ENCODE results near the gene NOTUM. TPM values are rescaled to one million over a fixed set of nuclear protein-coding genes. Genes with fewer than 3 reads are reported as not detected.
A peak's percentile ranks its signal among the peaks of the same experiment; 100 is the strongest.

Gene NOTUM
- total and polyA plus RNA-seq, 9 of the 15 experiments (the other 6 are each of a cell fraction or from before 2014, with no cell fraction given): 0.03 to 14.0 (median 4.1) TPM

- TF ChIP-seq, protein P1, sequence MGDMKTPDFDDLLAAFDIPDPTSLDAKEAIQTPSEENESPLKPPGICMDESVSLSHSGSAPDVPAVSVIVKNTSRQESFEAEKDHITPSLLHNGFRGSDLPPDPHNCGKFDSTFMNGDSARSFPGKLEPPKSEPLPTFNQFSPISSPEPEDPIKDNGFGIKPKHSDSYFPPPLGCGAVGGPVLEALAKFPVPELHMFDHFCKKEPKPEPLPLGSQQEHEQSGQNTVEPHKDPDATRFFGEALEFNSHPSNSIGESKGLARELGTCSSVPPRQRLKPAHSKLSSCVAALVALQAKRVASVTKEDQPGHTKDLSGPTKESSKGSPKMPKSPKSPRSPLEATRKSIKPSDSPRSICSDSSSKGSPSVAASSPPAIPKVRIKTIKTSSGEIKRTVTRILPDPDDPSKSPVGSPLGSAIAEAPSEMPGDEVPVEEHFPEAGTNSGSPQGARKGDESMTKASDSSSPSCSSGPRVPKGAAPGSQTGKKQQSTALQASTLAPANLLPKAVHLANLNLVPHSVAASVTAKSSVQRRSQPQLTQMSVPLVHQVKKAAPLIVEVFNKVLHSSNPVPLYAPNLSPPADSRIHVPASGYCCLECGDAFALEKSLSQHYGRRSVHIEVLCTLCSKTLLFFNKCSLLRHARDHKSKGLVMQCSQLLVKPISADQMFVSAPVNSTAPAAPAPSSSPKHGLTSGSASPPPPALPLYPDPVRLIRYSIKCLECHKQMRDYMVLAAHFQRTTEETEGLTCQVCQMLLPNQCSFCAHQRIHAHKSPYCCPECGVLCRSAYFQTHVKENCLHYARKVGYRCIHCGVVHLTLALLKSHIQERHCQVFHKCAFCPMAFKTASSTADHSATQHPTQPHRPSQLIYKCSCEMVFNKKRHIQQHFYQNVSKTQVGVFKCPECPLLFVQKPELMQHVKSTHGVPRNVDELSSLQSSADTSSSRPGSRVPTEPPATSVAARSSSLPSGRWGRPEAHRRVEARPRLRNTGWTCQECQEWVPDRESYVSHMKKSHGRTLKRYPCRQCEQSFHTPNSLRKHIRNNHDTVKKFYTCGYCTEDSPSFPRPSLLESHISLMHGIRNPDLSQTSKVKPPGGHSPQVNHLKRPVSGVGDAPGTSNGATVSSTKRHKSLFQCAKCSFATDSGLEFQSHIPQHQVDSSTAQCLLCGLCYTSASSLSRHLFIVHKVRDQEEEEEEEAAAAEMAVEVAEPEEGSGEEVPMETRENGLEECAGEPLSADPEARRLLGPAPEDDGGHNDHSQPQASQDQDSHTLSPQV (IDR thresholded peaks at IDR 0.05): 0 out of 2 replicates have a peak, but pooled peaks have one; percentile 67
- peak; percentile 90 for TF ChIP-seq ELF1 (tag; IDR thresholded peaks at IDR 0.05)
- TF ChIP-seq LARP7 (IDR thresholded peaks at IDR 0.05): no peak
- 0 out of 2 replicates have a peak, but pooled peaks have one; percentile 24 for TF ChIP-seq ZNF76 (CRISPR knock-in tag; IDR thresholded peaks at IDR 0.05; ENCODE audit: borderline replicate concordance)
- peak in 1 of 2 experiments; percentile 52 for TF ChIP-seq E2F6 (IDR thresholded peaks at IDR 0.05; ENCODE audit: borderline replicate concordance in 1 of 2, extremely low read depth in 1 of 2, insufficient read depth in 1 of 2, insufficient read length in 1 of 2, low read depth in 1 of 2, low read length in 1 of 2, poor library complexity in 1 of 2, severe bottlenecking in 1 of 2)
- TF ChIP-seq GABPA (tag; conservative IDR thresholded peaks at IDR 0.05; ENCODE audit: low read depth): peak; percentile 88
- peak; percentile 75 for TF ChIP-seq RBFOX2 (IDR thresholded peaks at IDR 0.05; ENCODE audit: low read depth, low read length)
- peak; percentile 55 for TF ChIP-seq SMAD4 (CRISPR knock-in tag; conservative IDR thresholded peaks at IDR 0.05)
- no peak for TF ChIP-seq FOXP4 (CRISPR knock-in tag; IDR thresholded peaks at IDR 0.05; ENCODE audit: borderline replicate concordance)
- peak; percentile 58; the same call in 1 of the 2 replicates for TF ChIP-seq POLR2AphosphoS5 (IDR thresholded peaks at IDR 0.05; ENCODE audit: control insufficient read depth, insufficient read depth, low read depth, low read length)
- TF ChIP-seq, protein P2, sequence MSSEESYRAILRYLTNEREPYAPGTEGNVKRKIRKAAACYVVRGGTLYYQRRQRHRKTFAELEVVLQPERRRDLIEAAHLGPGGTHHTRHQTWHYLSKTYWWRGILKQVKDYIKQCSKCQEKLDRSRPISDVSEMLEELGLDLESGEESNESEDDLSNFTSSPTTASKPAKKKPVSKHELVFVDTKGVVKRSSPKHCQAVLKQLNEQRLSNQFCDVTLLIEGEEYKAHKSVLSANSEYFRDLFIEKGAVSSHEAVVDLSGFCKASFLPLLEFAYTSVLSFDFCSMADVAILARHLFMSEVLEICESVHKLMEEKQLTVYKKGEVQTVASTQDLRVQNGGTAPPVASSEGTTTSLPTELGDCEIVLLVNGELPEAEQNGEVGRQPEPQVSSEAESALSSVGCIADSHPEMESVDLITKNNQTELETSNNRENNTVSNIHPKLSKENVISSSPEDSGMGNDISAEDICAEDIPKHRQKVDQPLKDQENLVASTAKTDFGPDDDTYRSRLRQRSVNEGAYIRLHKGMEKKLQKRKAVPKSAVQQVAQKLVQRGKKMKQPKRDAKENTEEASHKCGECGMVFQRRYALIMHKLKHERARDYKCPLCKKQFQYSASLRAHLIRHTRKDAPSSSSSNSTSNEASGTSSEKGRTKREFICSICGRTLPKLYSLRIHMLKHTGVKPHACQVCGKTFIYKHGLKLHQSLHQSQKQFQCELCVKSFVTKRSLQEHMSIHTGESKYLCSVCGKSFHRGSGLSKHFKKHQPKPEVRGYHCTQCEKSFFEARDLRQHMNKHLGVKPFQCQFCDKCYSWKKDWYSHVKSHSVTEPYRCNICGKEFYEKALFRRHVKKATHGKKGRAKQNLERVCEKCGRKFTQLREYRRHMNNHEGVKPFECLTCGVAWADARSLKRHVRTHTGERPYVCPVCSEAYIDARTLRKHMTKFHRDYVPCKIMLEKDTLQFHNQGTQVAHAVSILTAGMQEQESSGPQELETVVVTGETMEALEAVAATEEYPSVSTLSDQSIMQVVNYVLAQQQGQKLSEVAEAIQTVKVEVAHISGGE (CRISPR knock-in tag; IDR thresholded peaks at IDR 0.05): peak in 2 of 3 experiments; percentile 35 to 39; a peak in 1 of 6 replicates
These were observed 43.2 kb downstream of the NOTUM start, which contains the start of gene SIRT7 (continued) for GRCh38 chr17:81917565-81918332.
